Measurements from ENCODE around the gene FRMD5.

DNA sequence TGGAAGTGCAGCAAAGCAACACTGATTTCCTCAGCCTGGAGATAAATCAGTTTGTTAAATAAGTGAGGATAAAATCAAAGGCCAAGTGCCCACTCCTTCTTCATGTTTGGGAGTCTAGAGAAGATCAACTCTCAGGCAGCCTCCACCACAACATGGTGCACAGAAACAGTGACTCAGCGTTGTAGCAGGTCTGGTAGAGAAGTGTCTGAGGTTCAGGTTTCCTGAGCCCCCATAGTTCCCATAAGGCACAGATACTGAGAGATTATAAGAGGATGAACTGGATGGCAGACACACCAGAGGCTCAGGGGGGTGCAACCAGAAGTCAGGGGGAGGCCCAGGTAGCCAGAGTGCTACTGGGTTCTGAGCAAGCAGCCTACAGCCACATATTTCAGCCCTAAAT, 166.7 kb downstream of the FRMD5 start:
- no peak for TF ChIP-seq POLR2AphosphoS5 (IDR thresholded peaks at IDR 0.05; ENCODE audit: low read depth)
- TF ChIP-seq, protein P1, sequence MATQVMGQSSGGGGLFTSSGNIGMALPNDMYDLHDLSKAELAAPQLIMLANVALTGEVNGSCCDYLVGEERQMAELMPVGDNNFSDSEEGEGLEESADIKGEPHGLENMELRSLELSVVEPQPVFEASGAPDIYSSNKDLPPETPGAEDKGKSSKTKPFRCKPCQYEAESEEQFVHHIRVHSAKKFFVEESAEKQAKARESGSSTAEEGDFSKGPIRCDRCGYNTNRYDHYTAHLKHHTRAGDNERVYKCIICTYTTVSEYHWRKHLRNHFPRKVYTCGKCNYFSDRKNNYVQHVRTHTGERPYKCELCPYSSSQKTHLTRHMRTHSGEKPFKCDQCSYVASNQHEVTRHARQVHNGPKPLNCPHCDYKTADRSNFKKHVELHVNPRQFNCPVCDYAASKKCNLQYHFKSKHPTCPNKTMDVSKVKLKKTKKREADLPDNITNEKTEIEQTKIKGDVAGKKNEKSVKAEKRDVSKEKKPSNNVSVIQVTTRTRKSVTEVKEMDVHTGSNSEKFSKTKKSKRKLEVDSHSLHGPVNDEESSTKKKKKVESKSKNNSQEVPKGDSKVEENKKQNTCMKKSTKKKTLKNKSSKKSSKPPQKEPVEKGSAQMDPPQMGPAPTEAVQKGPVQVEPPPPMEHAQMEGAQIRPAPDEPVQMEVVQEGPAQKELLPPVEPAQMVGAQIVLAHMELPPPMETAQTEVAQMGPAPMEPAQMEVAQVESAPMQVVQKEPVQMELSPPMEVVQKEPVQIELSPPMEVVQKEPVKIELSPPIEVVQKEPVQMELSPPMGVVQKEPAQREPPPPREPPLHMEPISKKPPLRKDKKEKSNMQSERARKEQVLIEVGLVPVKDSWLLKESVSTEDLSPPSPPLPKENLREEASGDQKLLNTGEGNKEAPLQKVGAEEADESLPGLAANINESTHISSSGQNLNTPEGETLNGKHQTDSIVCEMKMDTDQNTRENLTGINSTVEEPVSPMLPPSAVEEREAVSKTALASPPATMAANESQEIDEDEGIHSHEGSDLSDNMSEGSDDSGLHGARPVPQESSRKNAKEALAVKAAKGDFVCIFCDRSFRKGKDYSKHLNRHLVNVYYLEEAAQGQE (IDR thresholded peaks at IDR 0.05; ENCODE audit: unreplicated experiment) = no peak
- TF ChIP-seq, protein P2, sequence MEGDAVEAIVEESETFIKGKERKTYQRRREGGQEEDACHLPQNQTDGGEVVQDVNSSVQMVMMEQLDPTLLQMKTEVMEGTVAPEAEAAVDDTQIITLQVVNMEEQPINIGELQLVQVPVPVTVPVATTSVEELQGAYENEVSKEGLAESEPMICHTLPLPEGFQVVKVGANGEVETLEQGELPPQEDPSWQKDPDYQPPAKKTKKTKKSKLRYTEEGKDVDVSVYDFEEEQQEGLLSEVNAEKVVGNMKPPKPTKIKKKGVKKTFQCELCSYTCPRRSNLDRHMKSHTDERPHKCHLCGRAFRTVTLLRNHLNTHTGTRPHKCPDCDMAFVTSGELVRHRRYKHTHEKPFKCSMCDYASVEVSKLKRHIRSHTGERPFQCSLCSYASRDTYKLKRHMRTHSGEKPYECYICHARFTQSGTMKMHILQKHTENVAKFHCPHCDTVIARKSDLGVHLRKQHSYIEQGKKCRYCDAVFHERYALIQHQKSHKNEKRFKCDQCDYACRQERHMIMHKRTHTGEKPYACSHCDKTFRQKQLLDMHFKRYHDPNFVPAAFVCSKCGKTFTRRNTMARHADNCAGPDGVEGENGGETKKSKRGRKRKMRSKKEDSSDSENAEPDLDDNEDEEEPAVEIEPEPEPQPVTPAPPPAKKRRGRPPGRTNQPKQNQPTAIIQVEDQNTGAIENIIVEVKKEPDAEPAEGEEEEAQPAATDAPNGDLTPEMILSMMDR (conservative IDR thresholded peaks at IDR 0.05; ENCODE audit: low read depth in 2 of 2) = no peak
- no peak for TF ChIP-seq CREB1 (CRISPR knock-in tag; IDR thresholded peaks at IDR 0.05; ENCODE audit: low read depth)
- TF ChIP-seq ZNF331 (CRISPR knock-in tag; IDR thresholded peaks at IDR 0.05; ENCODE audit: low read depth) = no peak
- no peak for TF ChIP-seq EZH2 (IDR thresholded peaks at IDR 0.05; ENCODE audit: low read depth, unreplicated experiment)
- TF ChIP-seq EZH2phosphoT487 (IDR thresholded peaks at IDR 0.05; ENCODE audit: unreplicated experiment) = no peak

Data from GM23338 (cell line).